Hematopoietic multipotent progenitor cell treated with erythropoietin and hydrocortisone succinate and interleukin-3 and kit ligand, for 8 days (in vitro differentiated cells): Measurements from ENCODE around the gene ZNF710.
A peak's percentile ranks its signal among the peaks of the same experiment; 100 is the strongest.

Source experiments
- DNase-seq: peaks from one replicate; pipeline ENCODE4 v3.0.0-alpha.2; 2015

ZNF710 gene

DNA sequence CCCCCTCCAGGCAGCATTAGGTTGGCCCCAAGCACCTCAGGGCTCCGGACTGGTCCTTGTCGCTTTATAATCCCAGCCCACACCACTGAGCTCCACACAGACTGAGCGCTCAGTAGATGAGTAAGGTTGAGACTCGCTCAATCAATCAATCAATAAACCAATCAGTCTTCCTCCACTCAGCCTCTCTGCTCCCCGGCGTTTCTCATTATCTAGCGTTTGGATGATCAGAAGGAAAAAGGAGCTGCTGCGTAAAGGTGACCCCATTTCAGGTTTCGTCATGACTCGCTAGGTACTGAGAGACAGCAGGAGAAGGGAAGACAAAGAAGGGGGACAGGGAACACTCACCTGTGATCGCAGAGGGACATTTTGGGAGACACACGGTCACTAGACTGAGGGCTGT lies 41.2 kb downstream of the ZNF710 start:
- DNase-seq: no peak

DNA sequence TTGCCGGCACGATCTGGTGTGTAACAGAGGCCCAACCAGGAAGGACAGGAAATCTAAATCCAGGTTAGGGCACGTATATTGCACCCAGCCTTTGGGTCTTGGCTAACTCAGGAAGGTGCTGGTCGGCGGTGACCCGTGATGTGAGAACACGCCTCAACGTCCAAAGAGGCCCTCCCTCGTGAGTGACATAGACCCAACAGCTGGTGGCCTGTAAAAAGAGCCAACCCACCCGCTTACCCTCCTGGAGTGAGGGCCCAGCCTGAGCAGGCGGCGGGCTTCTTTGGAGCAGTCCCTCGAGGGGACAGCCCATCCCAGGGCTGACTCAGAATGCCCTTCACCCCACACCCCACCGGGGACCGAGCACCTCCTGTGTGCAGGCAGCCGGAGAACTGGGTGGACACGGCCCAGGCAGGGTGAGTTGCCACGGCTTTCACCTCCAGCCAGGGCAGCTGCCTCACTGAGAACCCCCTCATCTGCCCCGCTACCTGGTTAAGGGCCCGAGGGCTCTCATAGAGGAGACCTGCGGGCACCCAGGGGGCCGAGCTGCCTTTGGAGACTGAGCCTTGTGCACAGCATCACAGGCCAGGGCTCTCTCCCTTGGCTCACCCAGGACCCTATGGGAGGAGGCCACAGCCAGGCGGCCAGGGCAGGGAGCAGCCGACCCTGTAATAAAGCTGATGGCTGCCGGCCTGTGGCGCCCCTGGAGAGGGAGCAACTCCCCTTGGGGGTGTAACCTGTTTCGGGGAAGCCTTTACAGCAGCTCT lies 41.8 kb downstream of the ZNF710 start:
- no peak for DNase-seq

DNA sequence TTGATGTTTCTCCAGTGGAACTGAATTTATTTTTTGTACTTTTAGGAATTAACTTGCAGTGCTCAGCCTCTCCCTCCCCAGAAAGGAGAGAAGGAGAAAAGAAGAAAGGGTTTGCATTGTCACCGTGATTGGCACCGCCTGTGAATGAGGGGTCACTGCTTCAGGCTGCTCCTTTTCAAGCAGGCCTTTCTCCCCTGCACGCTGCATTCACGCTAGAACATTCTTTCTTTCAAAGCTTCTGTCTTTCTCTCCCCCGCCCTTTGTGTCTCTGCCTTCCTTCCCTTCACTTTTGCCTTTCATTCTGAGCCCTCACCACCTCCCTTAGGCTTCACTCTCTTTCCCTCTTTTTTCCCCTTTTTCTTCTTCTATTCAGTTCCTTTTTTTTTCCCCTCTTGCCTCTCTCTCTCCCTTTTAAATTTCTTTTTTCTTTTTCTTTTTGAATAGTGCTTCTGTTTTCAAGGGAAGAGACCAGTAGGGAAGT lies 42.4 kb downstream of the ZNF710 start:
- no peak for DNase-seq

DNA sequence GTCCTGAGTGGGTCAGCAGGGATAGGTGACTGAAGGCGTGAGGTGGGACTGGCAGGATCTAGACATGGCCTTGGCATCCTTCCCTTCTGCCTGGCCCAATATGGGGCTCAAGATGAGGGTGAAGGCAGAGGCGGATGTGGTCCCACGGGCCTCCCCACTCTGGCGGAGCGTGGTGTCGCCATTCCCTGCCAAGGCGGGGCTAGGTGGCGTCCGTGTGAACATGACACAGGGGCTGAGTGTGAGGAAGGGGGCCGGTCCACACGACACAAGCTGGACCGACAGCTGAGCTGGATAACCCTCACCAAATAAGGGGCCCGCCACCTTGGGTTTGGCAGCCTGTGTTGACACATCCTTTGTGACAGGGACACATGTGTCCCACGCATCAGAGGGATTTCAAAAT lies 43.1 kb downstream of the ZNF710 start:
- DNase-seq: no peak

DNA sequence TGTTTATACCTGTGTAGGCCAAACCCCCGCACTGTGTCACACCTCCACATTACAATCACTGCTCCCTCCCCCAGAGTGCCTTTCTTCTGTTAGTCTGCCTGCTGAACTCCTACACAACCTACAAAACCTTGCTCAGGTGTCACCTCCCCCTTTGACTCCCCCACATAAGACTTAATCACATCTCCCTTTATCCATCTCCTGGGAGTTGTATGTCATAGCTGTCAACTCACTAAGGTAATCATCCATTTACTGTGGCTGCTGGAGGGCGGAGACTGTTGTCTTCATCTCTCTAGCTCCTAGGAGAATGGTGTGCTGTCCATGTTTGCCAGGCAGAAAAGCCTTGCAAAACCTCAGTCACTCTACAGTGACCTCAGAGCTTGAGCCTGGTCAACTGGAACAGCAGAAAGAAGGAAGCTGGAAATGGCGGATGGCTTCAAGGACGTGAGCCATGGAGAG lies 43.8 kb downstream of the ZNF710 start:
- no peak for DNase-seq

DNA sequence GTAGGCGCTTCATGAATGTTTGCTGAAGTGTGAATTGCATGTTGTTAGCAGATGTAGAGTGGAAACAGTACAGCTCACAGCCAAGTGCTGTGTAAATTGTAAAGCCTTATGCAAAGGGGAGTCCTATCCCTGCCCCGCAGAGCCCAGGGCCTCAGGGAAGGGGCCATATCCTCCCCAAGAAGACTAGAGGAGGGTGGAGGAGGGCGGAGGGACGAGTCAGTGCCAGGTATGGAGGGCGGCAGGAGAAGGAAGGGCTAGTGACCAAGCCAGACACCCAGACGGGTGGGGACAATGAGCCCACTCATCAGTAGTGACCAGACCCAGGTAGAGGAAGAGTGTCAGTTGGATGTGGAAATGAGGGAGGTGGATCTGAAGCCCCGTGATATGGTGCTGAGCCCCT lies 45.2 kb downstream of the ZNF710 start:
- DNase-seq: no peak

DNA sequence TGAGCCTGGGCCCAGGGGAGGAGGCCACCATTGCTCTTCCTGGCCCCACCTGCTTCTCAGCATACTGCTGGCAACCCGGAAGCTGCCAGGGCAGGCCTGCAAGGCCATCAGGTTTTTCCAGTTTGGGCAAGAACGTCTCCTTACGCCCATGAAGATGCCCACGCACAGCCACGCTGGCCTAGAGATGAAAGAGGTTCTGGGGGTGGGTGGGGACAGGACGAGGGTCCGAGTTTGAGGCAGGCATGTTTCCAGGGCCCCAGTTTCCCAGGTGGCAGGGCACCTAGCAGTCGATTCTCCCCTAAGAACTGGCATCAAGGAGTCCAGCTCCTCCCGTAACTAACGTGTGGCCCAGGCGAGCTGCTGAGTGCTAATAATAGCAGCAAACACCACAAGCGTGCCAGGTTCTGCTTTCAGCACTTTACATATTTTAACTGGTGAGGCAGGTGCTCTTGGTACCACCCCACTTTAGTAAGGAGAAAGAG lies 45.8 kb downstream of the ZNF710 start:
- no peak for DNase-seq

DNA sequence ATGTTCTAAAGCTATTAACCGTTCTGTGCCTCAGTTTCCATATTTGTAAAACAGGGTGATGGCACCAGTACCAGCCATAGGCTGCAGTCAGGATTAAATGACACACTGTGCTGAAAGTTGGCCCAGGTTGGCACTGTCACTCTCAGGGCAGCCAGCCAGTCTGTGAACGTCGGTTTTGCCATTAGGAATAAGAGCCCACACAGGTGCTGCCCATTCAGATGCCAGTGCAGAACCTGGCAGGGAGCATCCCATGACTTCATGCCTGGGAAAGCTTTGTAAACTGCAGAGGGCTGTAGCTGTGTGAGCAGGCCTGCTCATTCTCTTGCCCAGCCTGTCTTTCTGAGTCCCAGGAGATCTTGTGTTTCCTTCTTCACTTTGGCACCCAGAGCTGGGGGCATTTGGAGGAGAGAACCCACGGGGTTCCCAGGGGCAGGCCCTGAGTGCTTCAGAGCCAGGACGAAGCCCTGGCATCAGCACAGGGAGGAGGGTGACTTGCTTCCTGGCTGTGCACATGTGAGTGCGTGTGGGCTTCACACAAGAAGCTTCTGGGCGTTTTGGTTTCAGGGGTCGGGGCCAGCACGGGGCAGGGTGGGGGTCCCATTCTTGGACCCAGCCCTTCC lies 46.9 kb downstream of the ZNF710 start:
- no peak for DNase-seq

DNA sequence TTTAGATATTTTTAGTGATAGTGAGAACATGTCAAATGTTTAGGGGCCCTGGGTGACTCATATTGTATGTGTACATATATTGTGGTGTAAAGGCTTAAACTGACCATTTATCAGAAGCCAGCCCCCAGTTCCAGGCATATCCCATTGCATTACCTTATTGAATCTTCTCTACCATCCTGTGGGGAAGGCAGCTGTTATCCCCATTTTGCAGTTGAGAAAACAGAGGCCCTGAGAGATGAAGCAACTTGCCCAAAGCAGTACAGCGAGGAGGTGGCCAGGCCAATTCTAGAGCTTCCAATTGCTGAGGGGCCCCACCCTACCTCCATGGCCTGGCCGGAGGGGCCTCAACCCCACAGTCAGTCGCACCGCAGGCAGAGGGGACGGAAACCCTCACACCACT lies 47.9 kb downstream of the ZNF710 start:
- no peak for DNase-seq

DNA sequence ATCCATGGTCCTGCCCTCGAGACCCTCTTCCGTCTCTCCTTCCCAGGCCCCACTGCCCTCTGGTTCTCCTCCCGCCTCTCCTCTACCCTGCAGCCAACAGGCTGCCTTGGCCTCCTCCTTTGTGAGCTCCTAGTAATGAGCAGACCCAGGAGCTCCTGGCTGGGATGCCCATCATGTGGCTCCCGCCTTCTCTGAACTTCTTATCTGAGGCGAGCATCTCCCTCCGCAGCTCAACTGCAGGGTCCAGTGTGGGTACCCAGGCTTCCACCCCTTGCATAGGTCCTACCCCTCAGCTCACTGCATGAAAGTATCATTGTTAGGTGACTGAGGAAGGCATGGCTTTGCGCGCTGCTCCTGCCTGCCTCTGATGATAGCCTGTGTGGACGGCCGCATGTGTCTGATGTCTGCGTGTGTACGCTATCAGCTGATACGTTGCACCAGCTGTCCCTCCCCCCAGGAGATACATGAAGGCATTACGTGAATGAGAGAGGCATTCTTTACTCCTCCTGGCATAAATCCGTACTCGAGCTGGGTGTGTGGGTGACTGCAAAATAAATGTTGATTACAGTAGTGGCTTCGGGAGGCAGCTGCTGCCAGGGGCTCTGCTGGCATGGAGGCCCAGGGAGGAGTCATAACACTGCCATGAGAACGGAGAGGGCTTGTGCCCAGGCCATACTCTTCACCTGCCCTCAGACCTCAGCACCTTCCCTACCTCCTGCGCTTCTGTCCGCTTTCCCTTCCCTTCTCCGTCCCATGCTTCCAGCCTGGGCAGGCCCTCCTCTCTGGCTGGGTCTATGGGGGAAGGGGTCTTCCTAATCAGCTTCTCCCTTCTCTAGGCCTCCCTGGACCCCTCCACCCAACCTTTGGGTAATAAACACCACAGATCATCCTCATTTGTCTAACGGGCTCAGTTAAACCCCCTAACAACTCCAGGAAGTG lies 48.8 kb downstream of the ZNF710 start:
- peak; percentile 51 for DNase-seq

DNA sequence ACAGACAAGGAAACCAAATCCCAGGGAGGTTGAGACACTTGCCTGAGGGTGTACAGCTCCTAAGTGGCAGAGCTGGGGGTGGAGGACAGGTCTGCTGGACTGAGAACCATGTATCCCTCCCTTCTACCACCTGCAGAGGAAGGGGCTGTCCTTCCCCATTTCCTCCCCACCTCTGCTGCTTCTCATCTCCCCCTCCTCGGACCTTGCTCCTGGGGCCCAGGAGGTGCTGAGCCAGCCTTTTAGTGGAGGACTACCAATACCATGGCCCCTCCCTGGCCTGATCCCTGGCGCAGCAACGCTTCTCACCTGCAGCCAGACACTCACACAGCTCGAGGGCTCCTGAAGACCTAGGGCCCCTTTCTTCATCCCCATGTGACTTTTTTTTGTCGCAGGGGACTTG lies 50.8 kb downstream of the ZNF710 start:
- no peak for DNase-seq

DNA sequence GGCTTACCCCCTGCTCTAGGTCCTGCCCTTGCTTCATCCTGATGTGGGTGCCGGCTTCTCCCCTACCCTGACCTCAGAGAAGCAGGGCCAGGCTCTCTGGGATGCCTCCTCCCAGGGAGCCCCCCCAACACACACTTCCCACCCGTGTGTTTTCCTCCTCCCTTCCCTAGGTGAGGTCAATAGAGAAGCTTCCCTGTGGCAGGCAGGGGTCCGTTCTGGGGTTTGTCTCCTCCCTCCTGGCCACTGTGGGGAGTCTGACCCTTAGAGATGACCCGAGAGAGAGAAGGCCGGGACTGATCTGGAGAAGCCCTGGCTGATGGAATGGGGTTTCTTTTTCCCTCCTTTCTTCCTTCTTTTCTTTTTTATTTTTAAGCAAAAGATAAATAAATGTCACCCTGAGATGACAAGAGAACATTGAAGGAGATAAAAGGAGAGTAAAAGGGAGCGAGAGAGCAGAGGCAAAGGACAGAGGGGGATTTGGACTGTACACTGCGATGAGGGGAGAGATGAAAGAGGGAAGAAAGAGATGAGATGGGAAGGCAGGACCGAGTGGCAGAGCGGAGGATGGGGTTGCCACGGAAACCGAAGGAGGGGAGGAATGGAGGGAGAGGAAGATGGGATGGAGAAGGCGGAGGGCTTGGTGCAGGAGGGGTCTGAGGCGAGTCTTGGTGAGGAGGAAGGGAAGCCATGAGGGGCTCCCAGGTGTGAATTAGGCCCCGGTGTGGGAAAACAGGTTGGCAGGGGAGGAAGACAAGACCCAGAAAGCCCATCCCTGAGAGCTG lies 52.8 kb downstream of the ZNF710 start:
- DNase-seq: no peak

DNA sequence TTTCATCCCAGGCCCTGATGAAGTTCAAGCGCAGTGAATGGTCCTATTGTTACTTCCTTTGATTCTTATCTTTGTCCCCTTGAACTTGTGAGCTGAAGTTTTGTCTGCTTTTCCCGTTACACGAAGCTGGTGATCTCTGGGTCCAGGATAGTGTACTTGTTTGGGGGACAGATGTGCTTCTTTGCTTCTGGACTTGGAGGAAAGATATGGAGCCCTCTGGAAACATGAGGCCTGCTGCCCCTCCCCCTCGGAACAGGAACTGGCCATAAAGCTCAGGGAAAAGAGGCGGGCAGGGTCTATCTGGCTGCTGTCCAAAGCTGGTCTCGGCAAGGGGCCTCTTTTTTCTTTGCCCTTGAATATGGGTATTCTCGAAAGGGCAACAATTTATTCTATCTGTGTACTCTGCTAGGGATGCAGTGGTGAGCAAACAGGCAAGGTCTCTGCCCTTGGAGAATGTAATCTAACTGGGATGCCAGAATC lies 53.5 kb downstream of the ZNF710 start:
- DNase-seq: no peak

DNA sequence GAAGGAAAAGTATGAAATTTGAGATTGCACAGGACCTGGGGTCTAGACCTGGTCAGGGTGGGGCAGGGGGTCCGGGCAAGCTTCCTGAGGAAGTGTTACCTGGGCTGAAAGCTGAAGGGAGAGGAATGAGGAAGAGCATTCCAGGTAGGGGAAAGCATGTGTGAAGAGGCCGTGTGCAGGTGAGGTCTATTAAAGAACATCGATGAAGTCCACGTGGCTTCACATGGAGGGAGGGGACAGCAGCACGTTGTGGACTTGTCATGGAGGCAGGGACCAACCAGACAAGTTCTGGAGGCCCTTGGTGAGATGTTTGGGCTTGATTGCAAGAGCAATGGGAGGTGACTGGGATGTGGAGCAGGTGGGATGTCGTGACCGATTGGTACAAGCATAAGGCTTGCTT lies 54.1 kb downstream of the ZNF710 start:
- DNase-seq: no peak

DNA sequence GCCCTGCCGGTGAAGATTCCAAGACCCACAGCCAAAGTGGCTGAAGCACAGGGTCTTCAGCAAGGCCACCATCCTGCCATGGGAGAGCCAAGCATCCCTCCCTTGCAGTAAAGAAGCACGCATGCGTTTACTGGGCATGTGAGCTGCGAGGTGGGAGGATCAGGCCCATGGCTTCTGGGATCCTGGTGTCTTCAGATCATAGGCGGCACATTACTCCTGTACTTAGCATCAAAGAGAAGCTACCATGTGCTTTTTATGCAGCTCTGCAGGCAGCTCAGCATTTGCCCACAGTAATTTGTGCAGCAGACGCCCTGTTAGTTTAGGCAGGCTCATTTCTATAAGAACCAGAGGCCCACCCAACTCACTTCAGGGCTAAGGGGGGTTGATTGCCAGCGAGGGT lies 55.4 kb downstream of the ZNF710 start:
- DNase-seq: no peak

DNA sequence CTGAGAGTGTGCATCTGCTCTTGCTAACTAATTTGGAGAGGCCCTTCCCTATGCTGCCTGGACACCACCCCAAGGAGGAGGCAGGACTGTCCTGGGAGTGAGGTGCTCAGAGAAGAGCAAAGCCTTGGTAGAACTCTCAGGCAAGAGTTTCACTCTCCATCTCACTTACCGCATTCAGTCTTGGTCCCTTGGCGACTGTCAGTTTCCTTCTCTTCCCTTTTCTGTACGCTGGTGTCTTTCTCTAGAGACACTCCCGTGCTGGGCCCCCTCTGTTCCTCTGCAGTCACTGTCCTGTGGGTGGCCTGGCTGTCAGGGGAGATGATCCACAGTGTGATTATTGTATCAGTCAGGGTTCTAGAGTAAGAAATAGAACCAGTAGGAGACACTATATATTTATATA lies 57.2 kb downstream of the ZNF710 start:
- no peak for DNase-seq

DNA sequence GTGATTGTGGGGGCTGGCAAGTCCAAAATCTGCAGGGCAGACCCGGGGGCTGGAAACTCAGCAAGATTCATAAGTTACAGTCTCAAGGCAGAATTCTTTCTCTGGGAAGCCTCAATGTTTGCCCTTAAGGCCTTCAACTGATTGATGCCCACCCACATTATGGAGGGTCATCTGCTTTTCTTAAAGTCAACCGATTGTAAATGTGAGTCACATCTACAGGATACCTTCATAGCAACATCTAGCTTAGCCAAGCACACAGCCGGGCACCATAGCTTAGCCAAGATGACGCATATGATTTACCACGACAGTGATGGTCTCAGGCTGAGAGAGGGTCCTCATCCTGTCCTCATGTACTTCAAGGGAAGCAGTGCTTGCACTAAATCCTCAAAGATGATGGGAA lies 57.7 kb downstream of the ZNF710 start:
- no peak for DNase-seq

DNA sequence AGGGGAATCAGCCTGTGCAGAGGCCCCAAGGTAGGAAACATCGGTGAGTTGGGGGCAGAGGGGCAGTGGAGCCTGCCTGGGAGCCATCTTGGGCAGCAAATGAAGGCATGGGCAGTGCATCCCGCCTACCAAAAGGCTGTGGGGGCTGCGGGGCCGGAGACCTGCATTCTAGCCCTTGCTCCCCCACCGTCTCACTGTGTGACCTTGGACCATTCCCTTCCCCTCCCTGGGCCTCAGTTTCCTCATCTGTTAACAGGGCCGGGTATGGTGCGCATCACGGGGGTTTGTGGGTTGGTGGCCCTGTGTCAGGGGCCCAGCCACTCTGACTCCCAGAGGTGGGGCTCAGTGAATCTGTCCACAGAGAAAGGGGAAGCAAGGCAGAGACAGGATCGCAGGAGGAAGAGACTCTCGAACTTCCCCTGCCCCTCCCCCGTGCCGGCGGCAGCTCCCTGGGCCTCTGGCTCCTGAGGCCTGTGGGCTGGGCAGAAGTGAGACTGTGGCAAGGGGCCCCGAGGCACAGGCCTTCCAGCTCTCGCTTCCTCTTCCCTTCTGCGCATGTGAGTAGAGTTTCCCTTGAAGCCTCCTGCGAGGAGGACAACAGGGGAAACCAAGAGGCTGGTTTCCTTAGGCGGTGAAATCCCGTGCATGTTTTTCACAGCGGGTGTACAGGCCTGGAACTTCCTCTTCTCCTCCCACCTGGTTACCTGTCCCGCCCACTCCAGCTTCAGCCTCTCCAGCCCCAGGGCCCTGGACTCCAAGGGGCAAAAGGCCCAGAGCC lies 58.3 kb downstream of the ZNF710 start:
- peak; percentile 57 for DNase-seq

DNA sequence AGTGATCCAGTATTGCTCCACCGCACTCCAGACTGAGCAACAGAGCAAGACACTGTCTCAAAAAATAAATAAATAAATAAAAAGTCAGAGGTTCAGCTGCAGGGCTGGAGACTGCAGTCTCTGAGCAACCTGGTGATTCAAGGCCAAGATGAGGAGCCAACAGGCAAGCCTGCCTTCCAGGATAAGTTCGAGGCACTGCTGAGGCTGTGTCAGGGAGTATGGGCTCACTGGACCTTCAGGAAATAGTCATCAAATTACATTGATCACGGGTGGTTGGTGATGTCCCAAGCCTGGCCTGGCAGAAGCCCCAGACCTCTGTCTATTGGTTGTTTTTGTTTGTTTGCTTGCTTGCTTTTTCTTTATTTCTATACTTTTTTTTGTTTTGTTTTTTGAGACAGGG lies 59.7 kb downstream of the ZNF710 start:
- DNase-seq: no peak

DNA sequence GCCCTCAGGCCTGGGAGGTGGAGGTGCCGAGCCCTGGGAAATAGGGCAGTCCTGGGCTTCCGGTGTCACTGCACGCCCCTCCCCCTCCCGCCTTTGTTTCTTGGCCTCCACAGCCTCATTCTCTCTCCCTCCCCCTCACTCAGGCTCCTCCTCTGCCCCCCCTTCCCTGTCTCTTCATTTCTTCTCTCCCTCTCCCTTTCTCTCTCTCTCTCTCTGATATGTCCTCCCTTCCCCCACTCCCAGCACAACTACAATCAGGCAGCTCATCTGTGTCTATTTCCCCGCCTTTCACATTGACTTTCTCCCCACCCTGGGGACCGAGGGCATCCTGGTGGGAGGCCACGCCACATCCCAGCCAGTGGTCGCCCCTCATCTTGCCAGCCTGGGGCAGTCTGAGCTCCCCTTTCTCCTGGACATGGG lies 60.9 kb downstream of the ZNF710 start:
- DNase-seq: peak; percentile 38

DNA sequence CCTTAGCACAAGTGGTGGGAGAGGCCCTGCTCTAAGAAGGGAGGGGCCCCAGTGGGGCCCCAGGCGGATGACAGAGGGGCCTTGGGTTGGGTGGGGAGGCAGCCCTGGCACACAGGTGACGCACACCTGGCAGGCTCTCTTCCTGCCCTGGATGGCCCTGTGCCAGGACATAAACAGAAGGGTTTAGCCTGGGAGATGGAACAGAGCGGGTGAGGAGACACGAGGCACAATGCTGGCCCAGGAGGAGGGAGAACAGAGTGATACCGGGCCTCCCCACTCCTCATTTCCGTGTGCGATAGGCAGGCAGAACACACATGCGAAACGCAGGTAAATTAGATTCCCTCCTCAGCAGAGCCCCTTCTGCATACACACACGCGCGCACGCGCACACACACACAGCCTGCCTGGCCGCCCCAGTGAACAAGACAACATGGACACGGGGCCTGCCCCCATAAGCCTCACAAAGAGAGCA lies 61.4 kb downstream of the ZNF710 start:
- DNase-seq: no peak
